Lower leg skin (tissue), 4 donors: Measurements from ENCODE around the gene ZNF566. TPM values are rescaled to one million over a fixed set of nuclear protein-coding genes. Genes with fewer than 3 reads are reported as not detected.

Experiments used
- DNase-seq, 2 donors: peaks; one replicate each; pipeline ENCODE4 v3.0.0-alpha.2; 2019; ENCODE audit warnings: low spot score in 2 of 2
- H3K4me3 ChIP-seq: fragments of 200-600 bp; sonication (generic); 2 replicates; pipeline ENCODE4 v1.5.1; 2017; ENCODE audit warnings: mild to moderate bottlenecking, low read depth; ENCODE audit not compliant: poor library complexity, severe bottlenecking
- POLR2A ChIP-seq, 2 donors: fragments of 450-650 bp; IDR thresholded peaks; one replicate each; pipeline ENCODE4 v1.6.1; 2016 to 2017; ENCODE audit warnings: antibody characterized with exemption in 2 of 2, mild to moderate bottlenecking in 1 of 2, moderate library complexity in 1 of 2
- WGBS, 2 donors: methylation state at CpG; one replicate each; pipeline ENCODE4 v1.1.5; 2018; 5-methylcytosine and 5-hydroxymethylcytosine counted together
- intact Hi-C: fragments of 100-400 bp; cut with DNase I; formaldehyde crosslinking; loops from one replicate; pipeline ENCODE4 v1.15.0; 2023; ENCODE audit warnings: low total_unique reads
- total RNA-seq, 4 donors: library from RNA; depleted of rRNA; stranded (reverse); fragments of >200 nt; gene quantifications; one replicate each; pipeline ENCODE4 v1.1.0, GENCODE V29; 2016
- TF ChIP-seq, protein P1 (sequence below), 3 donors: fragments of 450-650 bp; IDR thresholded peaks; one replicate each; pipeline ENCODE4 v1.5.1; 2016; ENCODE audit warnings: antibody characterized with exemption in 3 of 3, mild to moderate bottlenecking in 3 of 3, moderate library complexity in 2 of 3

Gene ZNF566
- total RNA-seq, 4 donors from 2014 or later = 4.8 to 10.2 (median 5.7) TPM

DNA sequence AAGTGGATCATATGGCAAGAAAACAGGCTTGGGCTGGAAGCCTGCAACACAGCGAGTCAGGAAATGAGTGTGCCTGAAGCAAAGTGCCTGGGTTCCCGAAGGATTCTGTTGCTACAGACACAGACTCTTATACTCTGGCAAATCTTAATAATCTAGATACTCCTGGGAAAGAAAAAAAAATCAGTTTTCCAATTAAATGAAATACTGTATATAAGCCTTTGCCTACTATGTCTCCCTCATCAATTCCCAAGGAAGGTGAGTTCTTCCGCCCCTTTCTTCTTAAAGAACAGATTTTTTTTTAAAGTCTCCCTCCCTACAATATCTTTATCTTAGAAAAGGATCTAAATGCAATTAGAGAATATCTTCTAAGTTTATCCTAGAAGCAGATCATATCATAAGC is 81.3 kb downstream of the ZNF566 start:
- H3K4me3 ChIP-seq = no peak overlapping the region
- TF ChIP-seq, protein P1, sequence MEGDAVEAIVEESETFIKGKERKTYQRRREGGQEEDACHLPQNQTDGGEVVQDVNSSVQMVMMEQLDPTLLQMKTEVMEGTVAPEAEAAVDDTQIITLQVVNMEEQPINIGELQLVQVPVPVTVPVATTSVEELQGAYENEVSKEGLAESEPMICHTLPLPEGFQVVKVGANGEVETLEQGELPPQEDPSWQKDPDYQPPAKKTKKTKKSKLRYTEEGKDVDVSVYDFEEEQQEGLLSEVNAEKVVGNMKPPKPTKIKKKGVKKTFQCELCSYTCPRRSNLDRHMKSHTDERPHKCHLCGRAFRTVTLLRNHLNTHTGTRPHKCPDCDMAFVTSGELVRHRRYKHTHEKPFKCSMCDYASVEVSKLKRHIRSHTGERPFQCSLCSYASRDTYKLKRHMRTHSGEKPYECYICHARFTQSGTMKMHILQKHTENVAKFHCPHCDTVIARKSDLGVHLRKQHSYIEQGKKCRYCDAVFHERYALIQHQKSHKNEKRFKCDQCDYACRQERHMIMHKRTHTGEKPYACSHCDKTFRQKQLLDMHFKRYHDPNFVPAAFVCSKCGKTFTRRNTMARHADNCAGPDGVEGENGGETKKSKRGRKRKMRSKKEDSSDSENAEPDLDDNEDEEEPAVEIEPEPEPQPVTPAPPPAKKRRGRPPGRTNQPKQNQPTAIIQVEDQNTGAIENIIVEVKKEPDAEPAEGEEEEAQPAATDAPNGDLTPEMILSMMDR (IDR thresholded peaks at IDR 0.05) = no peak
- TF ChIP-seq POLR2A (IDR thresholded peaks at IDR 0.05) = no peak
- 95 to 97% methylated on average over 3 of the region's 3 CpGs for WGBS, 2 donors
- intact Hi-C loops = no loop called here
- DNase-seq = no peak

DNA sequence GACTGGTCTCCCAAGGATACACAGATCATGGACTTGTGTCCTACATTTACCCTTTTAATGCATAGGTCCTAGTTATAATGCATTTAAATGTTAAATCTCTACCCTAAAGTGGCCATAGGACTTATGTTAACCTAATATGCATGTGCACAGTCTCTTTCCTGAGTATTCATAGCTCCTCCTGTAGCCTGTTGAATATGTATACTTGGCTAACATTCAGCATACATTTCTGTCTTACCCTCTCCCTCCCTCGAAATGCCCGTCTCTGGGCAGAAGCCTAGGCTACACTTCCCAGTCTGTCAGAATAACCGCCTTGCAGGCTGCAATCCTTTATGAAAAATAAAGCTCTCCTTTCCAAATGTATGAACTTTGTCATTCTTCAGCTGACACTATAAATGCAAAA is 84.9 kb downstream of the ZNF566 start:
- DNase-seq = no peak
- H3K4me3 ChIP-seq = no peak overlapping the region
- TF ChIP-seq, protein P1 (IDR thresholded peaks at IDR 0.05) = no peak
- no peak for TF ChIP-seq POLR2A (IDR thresholded peaks at IDR 0.05)
- intact Hi-C loops = no loop called here
- WGBS, 2 donors = 95% methylated on average over 3 of the region's 3 CpGs

DNA sequence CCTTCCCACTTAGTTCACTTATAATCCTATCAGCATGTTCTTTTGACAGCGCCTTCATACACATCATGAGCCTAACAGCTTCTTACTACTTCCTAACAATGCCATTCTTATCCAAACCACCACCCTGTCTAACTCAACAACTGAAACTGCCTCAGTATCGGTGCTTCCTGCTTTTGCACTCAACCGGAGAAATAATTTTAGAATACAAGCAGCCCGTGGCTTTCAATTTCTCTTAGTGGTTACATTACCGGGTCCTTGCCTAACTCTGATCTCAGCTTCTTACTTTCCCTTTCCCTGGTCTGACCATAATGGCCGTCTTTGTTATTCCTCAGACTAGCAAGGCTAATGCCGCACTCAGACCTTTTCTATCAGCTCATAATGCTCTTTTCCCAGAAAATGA is 87.9 kb downstream of the ZNF566 start:
- H3K4me3 ChIP-seq = no peak overlapping the region
- intact Hi-C loops = no loop called here

DNA sequence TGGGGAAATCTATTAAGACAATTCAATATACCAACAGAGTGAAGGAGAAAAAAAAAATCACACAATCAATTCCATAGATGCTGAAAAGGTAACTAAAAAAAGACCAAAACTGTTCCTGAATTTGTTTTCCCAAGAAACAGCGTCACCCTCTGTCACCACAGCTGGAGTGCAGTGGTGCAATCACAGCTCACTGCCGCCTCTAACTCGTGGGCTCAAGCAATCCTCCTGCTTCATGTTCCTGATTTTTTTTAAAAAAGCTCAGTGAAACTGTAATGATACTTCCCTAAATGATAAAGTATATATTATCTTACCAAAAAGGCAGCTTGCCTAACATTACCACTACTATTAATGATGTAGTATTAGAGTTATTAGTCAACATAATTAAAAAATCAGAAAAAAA is 90.8 kb downstream of the ZNF566 start:
- H3K4me3 ChIP-seq = no peak overlapping the region
- TF ChIP-seq POLR2A (IDR thresholded peaks at IDR 0.05) = no peak
- TF ChIP-seq, protein P1 (IDR thresholded peaks at IDR 0.05) = no peak
- 83 to 96% methylated on average over 3 of the region's 3 CpGs for WGBS, 2 donors
- no peak for DNase-seq
- intact Hi-C loops = loop anchor here (5.0 kb wide), 1 partner anchor 606 kb away; no protein-coding TSS in a partner anchor

More for the DNA sequence above, 87.9 kb downstream of the ZNF566 start:
- TF ChIP-seq, protein P1 (IDR thresholded peaks at IDR 0.05) = no peak
- no peak for TF ChIP-seq POLR2A (IDR thresholded peaks at IDR 0.05)
- DNase-seq = no peak
- 89 to 95% methylated on average over 7 of the region's 7 CpGs for WGBS, 2 donors

Other genes with a start within 250 kb of the ZNF566 start
- gene ZFP14, start 110.4 kb downstream of the ZNF566 start, total RNA-seq = 1 to 10 TPM; 3.6 to 8.1 (median 4.2) TPM
- 1 to 10 TPM; 1.1 to 4.1 (median 1.5) TPM for gene ZFP82, start 70.9 kb downstream of the ZNF566 start, total RNA-seq
- 1 to 10 TPM; 5.4 to 8.7 (median 7.1) TPM for gene ZNF260, start 38.7 kb upstream of the ZNF566 start, total RNA-seq
- gene ZNF529, start 83.7 kb upstream of the ZNF566 start, total RNA-seq = 1 to 10 TPM; 3.9 to 7.8 (median 6.7) TPM
- 1 to 10 TPM in 3 of 4 donors, under 1 TPM in 1; 0.95 to 3.3 (median 1.2) TPM for gene ZNF382, start 115.8 kb upstream of the ZNF566 start, total RNA-seq
- 10 to 100 TPM in 1 of 4 donors, 1 to 10 TPM in 3; 5.9 to 19.3 (median 7.9) TPM for gene ZNF461, start 177.3 kb upstream of the ZNF566 start, total RNA-seq
- 1 to 10 TPM; 6.3 to 9.6 (median 7.7) TPM for gene ZNF567, start 198.1 kb upstream of the ZNF566 start, total RNA-seq